ENCODE data around the gene CLMN. TPM values are rescaled to one million over a fixed set of nuclear protein-coding genes. Genes with fewer than 3 reads are reported as not detected.

The CLMN gene
- total and polyA plus RNA-seq, 2 of the 8 experiments (the other 6 are each of a cell fraction or from before 2014, with no cell fraction given): 1.6 to 8.2 TPM

DNA sequence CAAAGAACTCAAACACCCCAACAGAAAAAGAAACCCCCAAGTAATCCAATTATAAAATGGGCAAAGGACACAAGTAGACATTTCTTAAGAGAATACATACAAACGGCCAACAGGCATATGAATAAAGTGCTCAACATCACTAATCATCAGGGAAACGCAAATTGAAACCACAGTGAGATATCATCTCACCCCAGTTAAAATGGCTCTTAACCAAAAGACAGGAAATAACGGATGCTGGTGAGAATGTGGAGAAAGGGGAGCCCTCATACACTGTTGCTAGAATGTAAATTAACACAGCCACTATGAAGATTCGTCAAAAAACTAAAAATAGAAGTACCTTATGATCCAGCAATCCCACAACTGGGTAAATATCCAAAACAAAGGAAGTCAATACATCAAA lies 52.4 kb downstream of the CLMN start (continued):
- TF ChIP-seq POLR2AphosphoS5 (IDR thresholded peaks at IDR 0.05; ENCODE audit: low read depth, low read length) (no peak), RNF2 (IDR thresholded peaks at IDR 0.05; ENCODE audit: borderline replicate concordance, low read depth, low read length, missing control alignments, poor library complexity, severe bottlenecking) (no peak)

All from H1 (cell line).